Activated naive CD8-positive, alpha-beta T cell treated with anti-CD3 and anti-CD28 coated beads for 36 hours (primary cell): Measurements from ENCODE around the gene SLBP. TPM values are rescaled to one million over a fixed set of nuclear protein-coding genes. Genes with fewer than 3 reads are reported as not detected.
"Not testable (repeated sequence)": the region's sequence is repeated elsewhere in the genome, so short reads cannot be mapped to it uniquely, and the experiment has no call there.

Source experiments
- DNase-seq: peaks from one replicate; pipeline ENCODE4 v3.0.0; 2021
- H3K27ac Mint-ChIP-seq: one replicate; pipeline ENCODE4 v1.8.0; 2022; ENCODE audit warnings: mild to moderate bottlenecking, moderate library complexity, mixed read lengths
- H3K27me3 Mint-ChIP-seq: one replicate; pipeline ENCODE4 v1.8.0; 2022; ENCODE audit warnings: mild to moderate bottlenecking, mixed read lengths
- H3K36me3 Mint-ChIP-seq: one replicate; pipeline ENCODE4 v1.8.0; 2021; ENCODE audit warnings: mild to moderate bottlenecking, mixed read lengths
- H3K4me1 Mint-ChIP-seq: one replicate; pipeline ENCODE4 v1.8.0; 2021; ENCODE audit warnings: mixed read lengths
- H3K4me3 Mint-ChIP-seq: one replicate; pipeline ENCODE4 v1.8.0; 2022; ENCODE audit warnings: mild to moderate bottlenecking, moderate library complexity, mixed read lengths
- H3K9me3 Mint-ChIP-seq: one replicate; pipeline ENCODE4 v1.8.0; 2022; ENCODE audit warnings: mixed read lengths
- total RNA-seq, 2 experiments: library from RNA; stranded (reverse); gene quantifications; one replicate each; pipeline ENCODE4 v1.2.3, GENCODE V29; 2021

SLBP gene
- total RNA-seq, 2 experiments from 2014 or later = 183 to 184 TPM

DNA sequence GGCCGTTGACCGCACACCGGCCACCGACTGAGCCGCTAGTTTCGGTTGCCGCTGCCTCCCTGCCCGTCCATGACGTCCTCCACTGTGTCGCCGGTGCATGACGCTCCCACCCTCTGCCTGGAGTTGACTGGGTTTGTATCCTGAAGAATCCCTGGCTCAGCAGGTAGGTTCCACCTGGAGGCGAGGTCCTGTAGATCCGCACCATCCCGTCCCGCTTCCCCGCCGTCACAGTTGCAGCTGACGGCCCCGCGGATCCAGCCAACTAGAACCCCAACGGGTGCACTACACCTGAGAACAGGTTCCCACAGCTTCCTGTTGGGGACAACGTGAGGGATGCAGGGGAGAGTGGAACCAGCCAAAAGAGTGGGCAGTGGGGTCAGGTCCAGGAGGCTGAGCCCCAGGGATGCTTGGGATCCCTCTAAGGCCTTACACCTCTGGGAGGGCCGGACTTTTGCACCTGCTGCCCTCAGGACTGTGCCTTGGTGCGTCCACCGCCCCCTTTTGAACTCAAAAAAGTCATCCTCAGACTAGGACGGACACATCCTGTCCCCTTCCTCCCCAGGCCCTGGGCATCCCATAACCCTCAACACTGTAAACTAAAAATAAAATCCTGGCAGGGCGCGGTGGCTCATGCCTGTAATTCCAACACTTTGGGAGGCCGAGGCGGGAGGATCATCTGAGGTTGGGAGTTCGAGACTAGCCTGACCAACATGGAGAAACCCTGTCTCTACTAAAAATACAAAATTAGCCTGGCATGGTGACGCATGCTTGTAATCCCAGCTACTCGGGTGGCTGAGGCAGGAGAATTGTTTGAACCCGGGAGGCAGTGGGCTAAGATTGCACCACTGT is 1.1 kb upstream of the SLBP start:
- DNase-seq = no peak
- Mint-ChIP-seq H3K27ac (peak overlapping the region; percentile 99), H3K4me3 (peak overlapping the region; percentile 100), H3K9me3 (no peaks in the 10 kb centered on the region), H3K4me1 (peaks cover 44% of the 10 kb centered on the region), H3K27me3 (no peaks in the 10 kb centered on the region), H3K36me3 (peaks cover 55% of the 10 kb centered on the region)

DNA sequence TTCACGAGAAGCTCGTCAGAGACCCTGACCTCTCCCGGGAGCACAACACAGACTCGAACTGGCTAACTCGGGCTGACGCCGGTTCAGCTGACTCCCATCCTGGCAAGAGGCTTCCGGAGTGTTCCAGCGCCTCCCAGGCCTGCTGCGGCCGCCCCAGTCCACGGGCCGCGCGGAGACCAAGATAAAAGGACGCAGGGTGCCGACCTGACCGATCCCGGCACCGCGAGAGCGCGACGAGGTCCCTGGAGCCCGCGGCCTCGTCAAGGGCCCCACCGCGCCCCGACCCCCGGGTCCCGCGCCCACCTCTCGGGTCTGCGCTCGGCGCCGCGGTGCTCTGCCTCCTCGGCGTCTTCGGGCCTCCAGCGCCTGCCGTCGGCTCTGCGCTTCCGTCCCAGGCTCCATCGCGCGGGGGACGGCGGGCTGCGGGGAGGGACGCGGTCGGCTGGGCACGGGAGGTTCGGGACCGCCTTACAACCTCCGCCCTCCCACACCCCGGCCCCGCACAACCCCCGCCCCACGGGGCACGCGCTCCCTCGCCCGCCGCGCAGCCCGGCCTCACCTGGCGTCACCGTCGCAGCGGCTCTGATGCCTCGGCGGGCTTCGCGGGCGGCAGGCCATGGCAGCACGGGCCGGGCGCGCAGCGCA is 426 bp downstream of the SLBP start:
- DNase-seq = no peak
- Mint-ChIP-seq H3K4me1 (peaks cover 46% of the 10 kb centered on the region), H3K36me3 (peaks cover 60% of the 10 kb centered on the region), H3K4me3 (peak overlapping the region; percentile 99), H3K27me3 (no peaks in the 10 kb centered on the region), H3K9me3 (no peaks in the 10 kb centered on the region), H3K27ac (peak overlapping the region; percentile 94)

DNA sequence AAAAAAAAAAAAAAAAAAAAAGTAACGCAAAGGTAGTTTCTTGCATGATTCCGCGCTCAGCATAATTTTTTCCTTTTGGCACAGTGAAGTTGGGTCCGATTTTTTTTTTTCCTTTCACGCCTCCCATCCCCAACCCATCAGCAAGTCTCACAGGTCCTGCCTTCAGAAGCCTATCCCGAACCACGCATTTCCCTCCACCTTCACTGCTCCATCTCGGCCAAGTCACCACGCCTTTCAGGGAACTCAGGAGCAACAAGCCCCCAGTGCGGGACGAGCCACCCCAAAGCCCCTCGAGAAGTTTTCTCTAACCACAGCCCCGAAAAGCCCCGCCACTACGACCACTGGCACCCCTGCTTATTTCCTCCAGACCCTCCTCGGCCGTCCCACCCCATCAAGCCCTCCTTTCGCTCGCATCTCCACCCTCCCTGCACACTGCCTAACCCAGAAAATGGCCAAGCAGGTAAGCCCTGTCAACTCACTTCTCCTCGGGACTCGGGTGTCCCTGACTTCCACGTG is 1.0 kb downstream of the SLBP start:
- no peak for DNase-seq
- Mint-ChIP-seq H3K4me1 (peaks cover 50% of the 10 kb centered on the region), H3K4me3 (peak overlapping the region; percentile 99), H3K9me3 (no peaks in the 10 kb centered on the region), H3K27me3 (no peaks in the 10 kb centered on the region), H3K36me3 (peaks cover 64% of the 10 kb centered on the region), H3K27ac (peak overlapping the region; percentile 94)

DNA sequence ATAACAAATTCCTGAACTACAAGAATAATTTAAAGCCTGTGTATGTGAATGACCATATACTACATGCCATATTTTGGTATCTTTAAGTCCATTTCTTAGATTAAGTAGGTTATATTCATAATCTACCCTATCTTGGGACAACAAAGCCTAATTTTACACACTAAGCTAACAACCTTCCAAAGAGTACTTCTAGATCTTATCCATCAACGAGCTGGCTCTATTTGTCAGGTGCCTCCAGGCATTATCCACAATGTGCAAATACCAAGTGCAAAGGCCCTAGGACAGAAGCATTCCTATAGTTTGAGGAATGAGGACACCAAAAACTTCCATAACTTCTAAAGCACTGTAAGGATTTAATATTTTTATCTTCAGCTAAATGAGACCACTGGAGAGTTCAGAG is 3.5 kb downstream of the SLBP start:
- Mint-ChIP-seq H3K36me3 (peaks cover 66% of the 10 kb centered on the region), H3K27ac (no peak overlapping the region)

DNA sequence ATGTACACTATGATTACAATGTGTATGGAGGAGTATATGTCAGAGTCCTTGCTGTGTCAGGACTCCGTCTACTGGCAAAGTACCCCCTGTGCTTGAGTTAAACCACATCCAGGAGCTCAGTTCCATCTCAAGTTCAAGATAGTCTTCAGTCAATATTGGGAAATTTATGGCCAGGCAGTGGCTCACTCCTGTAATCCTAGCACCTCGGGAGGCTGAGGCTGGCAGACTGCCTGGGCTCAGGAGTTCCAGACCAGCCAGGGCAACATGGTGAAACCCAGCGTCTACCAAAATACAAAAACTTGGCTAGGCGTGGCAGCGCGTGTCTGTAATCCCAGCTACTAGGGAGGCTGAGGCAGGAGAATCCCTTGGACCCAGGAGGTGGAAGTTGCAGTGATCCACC is 5.8 kb downstream of the SLBP start:
- H3K36me3 Mint-ChIP-seq = peaks cover 66% of the 10 kb centered on the region
- DNase-seq = no peak
- H3K4me3 Mint-ChIP-seq = no peak overlapping the region
- no peak overlapping the region for H3K27ac Mint-ChIP-seq
- H3K27me3 Mint-ChIP-seq = no peaks in the 10 kb centered on the region
- no peaks in the 10 kb centered on the region for H3K9me3 Mint-ChIP-seq
- peaks cover 64% of the 10 kb centered on the region for H3K4me1 Mint-ChIP-seq

More for the DNA sequence above, 3.5 kb downstream of the SLBP start:
- H3K4me1 Mint-ChIP-seq = peaks cover 55% of the 10 kb centered on the region
- H3K27me3 Mint-ChIP-seq = no peaks in the 10 kb centered on the region
- peak overlapping the region; percentile 48 for H3K4me3 Mint-ChIP-seq
- DNase-seq = no peak
- no peaks in the 10 kb centered on the region for H3K9me3 Mint-ChIP-seq

DNA sequence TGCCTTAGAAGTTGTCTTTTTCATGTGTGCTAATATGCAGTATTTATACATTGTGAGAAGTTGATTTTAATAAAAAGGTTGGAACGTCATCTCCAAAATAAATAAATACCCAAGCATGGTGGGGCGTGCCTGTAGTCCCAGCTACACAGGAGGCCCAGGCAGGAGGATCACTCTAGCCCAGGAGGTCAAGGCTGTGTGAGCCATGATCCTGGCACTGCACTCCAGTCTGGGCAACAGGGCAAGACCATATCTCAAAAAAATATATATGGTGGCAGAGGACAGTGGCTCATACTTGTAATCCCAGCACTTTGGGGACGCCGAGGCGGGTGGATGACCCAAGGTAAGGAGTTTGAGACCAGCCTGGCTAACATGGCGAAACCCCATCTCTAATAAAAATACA is 6.4 kb downstream of the SLBP start:
- Mint-ChIP-seq H3K36me3 (peaks cover 60% of the 10 kb centered on the region), H3K9me3 (no peaks in the 10 kb centered on the region), H3K4me1 (peaks cover 60% of the 10 kb centered on the region), H3K27me3 (no peaks in the 10 kb centered on the region), H3K4me3 (no peak overlapping the region), H3K27ac (no peak overlapping the region)
- no peak for DNase-seq

DNA sequence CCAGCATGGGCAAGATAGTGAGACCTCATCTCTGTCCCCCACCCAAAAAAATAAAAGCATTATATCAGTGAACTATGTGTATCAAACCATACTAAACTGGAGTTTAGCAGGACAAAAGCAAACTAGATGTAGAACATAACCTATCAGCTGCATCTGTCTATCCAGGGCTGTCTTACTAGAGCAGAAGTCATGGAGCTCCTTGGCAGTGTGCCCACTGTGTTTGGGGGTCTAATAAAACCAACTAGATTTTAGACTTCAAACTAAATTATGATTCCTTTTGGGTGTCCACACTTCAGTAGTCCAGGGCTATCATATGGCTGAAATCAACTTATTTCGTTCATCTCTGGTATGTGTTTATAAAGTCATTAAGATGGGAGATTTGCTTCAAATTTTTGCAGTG is 8.3 kb downstream of the SLBP start:
- Mint-ChIP-seq H3K36me3 (peaks cover 49% of the 10 kb centered on the region), H3K27me3 (no peaks in the 10 kb centered on the region), H3K4me1 (peaks cover 44% of the 10 kb centered on the region), H3K27ac (no peak overlapping the region), H3K4me3 (no peak overlapping the region), H3K9me3 (no peaks in the 10 kb centered on the region)
- no peak for DNase-seq

DNA sequence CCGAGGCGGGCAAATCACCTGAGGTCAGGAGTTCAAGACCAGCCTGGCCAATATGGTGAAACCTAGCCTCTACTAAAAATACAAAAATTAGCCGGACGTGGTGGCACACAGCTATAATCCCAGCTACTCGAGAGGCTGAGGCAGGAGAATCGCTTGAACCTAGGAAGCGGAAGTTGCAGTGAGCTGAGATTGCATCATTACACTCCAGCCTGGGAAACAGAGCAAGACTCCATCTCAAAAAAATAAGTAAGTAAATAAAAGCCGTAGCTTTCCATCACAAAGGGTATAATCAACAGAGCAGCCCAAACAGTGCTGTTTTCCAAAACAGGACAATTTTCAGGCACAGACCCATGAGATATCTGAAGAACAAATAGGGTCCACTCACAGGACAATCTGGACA is 10.4 kb downstream of the SLBP start:
- H3K9me3 Mint-ChIP-seq, H3K27ac Mint-ChIP-seq, DNase-seq, H3K27me3 Mint-ChIP-seq: not testable (repeated sequence)
- Mint-ChIP-seq H3K36me3 (peaks cover 39% of the 10 kb centered on the region), H3K4me1 (peaks cover 34% of the 10 kb centered on the region), H3K4me3 (peak overlapping the region; percentile 22)

DNA sequence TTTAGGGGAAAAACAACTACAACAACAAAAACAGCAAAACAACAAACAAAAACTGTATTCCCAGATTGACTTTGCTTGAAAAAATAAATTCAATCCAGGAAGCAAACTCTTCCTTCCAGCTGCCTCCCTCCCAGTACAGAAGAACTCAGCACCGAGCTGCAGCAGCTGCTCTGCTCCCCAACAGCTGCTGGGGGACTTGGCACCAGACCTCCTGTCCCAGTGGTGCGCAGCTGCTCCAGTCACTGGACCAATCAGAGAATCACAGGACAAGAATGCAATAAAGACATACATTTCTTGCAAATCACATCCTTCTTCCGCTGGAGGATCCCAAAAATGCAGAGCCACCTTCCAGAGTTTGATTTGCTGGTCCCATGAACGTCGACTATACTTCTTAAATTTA is 16.2 kb downstream of the SLBP start:
- no peaks in the 10 kb centered on the region for H3K27me3 Mint-ChIP-seq
- DNase-seq = no peak
- no peaks in the 10 kb centered on the region for H3K9me3 Mint-ChIP-seq
- no peak overlapping the region for H3K4me3 Mint-ChIP-seq
- H3K27ac Mint-ChIP-seq = no peak overlapping the region
- H3K36me3 Mint-ChIP-seq = peaks cover 44% of the 10 kb centered on the region
- H3K4me1 Mint-ChIP-seq = peaks cover 5% of the 10 kb centered on the region

DNA sequence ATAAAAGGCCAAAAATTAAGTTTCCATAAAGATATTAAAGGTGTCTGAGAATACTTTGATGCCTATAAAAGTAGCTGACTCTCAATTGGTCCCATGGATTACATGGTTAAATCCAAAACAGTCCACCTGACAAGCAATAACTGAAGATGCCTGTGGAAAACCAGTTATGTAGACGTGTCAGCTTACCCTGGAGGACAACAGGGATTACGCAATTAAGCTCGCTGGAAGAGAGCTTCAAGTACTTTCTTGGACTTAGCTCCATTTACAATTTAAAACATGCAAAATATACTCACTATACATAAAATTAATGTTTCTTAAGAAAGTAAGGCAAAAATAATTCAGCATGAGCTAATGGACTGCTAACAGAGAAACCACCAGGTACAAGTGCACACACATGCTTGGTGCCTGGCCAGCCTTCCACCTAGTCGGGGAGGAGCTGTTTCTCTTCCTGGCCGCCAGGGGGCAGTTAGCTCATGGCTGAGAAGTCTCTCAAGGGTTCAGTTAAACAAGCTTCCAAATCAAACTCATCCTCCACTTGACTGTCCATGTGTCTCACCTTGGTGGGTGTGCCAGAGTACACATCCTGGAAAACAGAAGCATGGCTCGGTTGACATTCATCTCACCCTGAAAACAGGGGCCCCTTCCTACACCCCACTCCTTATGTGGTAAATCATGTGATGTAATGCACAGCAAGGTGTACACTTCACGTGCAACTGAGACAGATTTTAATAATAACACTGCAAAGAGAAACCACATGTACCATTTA is 18.8 kb downstream of the SLBP start:
- peak; percentile 69 for DNase-seq
- H3K9me3 Mint-ChIP-seq = no peaks in the 10 kb centered on the region
- peaks cover 48% of the 10 kb centered on the region for H3K36me3 Mint-ChIP-seq
- peaks cover 4% of the 10 kb centered on the region for H3K4me1 Mint-ChIP-seq
- H3K27me3 Mint-ChIP-seq = no peaks in the 10 kb centered on the region
- peak overlapping the region; percentile 69 for H3K27ac Mint-ChIP-seq
- H3K4me3 Mint-ChIP-seq = no peak overlapping the region

DNA sequence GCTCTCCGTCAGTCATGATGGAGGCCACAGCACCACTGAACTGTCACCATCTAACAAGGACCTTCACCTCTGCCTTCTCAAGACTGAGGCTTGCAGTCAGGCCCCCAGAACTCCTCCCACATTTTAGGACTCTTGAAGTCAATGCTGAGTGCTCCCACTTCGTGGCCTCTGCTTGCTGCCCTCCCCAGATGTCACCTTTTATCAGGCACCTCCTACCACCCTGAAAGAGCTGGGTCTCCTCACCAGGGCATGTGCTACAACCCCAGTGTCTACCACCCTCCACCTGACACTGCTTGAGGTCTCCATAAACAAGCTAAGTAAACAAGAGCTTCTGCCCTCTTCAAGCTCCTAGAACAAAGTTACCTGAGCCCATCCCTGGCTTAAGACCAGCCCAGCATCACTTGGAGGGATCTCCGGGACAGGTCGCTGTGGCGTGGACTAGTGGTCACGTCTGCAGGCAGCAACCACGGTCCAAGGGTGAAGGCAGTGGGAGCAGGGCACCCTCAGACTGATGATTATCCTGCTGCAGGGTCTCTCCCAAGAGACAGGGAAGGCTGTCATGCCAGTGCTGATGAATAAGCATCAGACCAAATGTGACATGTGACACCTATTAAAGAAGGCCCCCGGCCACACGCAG is 20.3 kb downstream of the SLBP start:
- no peaks in the 10 kb centered on the region for H3K9me3 Mint-ChIP-seq
- H3K27me3 Mint-ChIP-seq = no peaks in the 10 kb centered on the region
- H3K4me1 Mint-ChIP-seq = peaks cover 4% of the 10 kb centered on the region
- H3K27ac Mint-ChIP-seq = no peak overlapping the region
- H3K4me3 Mint-ChIP-seq = no peak overlapping the region
- no peak for DNase-seq
- H3K36me3 Mint-ChIP-seq = peaks cover 48% of the 10 kb centered on the region

DNA sequence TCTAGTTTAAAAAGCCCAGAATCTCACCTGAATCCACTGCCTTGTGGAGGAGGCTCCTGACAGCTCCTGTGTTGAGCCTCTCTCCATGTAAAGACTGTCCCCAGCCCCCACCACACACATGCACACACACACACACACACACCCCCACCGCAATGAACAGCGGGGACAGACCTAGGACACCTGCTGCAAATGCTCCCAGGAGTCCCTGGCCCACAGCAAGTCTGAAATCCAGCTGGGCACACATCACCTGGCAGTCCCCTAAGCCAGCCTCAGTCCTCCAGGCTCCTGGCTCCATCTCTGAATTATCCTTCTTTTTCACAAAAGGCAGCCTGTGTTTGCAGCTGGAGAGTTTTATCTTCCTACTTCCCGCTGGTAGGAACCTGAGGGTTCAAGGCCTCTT is 21.4 kb downstream of the SLBP start:
- H3K4me3 Mint-ChIP-seq = no peak overlapping the region
- H3K27ac Mint-ChIP-seq = peak overlapping the region; percentile 56
- DNase-seq = no peak
- peaks cover 44% of the 10 kb centered on the region for H3K36me3 Mint-ChIP-seq
- no peaks in the 10 kb centered on the region for H3K9me3 Mint-ChIP-seq
- H3K27me3 Mint-ChIP-seq = no peaks in the 10 kb centered on the region
- H3K4me1 Mint-ChIP-seq = peaks cover 4% of the 10 kb centered on the region

DNA sequence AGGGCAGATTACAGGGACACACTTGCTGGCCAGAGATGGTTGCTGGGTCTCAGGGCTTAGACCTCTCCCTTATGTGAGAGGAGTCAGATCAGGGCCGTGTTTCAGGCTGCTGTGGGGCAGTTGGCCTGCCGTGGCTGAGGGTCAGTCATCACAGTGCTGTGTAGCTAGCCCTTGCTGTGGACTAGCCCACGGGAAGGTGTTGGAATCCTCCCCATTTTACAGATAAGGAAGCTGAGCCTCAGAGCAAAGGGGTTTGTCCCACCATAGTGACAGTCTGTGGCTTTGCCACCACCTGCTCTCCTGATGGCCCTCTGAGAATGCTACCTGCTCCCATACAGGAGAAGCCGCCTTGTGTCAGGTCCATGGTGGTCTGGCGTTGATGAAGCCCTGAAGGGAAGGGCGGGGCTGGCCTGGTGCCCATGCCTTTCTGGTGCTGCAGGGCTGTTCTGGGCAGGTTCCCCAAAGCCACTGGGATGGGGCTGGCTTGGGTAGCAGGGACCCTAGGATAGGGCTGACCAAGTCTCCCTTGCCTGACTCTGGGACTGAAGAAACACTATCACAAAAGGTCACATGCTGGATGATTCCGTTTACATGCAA is 25.6 kb downstream of the SLBP start:
- Mint-ChIP-seq H3K9me3 (peaks cover 3% of the 10 kb centered on the region), H3K4me1 (peaks cover 10% of the 10 kb centered on the region), H3K36me3 (peaks cover 14% of the 10 kb centered on the region), H3K27ac (no peak overlapping the region), H3K27me3 (no peaks in the 10 kb centered on the region), H3K4me3 (no peak overlapping the region)
- no peak for DNase-seq
